HG03175 (cell line): Measurements from ENCODE around the gene CD37.
"Not testable (repeated sequence)": the region's sequence is repeated elsewhere in the genome, so short reads cannot be mapped to it uniquely, and the experiment has no call there.

Experiments
- ATAC-seq: cut with Tn5 transposase; IDR thresholded peaks from one replicate; pipeline ENCODE4 v1.9.1; 2021; ENCODE audit warnings: mild to moderate bottlenecking, moderate library complexity; ENCODE audit not compliant: unreplicated experiment

The CD37 gene

GRCh38 chr19:49327878-49328544 is 7.2 kb upstream of the CD37 start:
- no peak for ATAC-seq

DNA sequence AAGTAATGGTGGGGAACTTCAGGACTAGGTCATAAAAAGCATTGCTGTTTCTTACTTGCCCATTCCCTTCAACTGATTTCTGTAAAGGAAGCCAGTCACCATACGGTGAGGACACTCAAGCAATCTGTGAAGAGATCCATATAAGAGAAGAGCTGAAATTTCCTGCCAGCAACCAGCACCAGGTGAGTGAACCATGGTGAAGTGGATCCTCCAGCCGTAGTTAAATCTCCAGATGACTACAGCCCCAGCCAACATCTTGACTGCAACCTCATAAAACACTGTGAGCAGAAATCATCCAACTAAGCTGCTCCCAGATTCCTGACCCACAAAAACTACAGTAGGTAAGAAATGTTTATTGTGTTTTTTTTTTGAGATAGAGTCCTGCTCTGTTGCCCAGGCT is 6.5 kb upstream of the CD37 start:
- no peak for ATAC-seq

DNA sequence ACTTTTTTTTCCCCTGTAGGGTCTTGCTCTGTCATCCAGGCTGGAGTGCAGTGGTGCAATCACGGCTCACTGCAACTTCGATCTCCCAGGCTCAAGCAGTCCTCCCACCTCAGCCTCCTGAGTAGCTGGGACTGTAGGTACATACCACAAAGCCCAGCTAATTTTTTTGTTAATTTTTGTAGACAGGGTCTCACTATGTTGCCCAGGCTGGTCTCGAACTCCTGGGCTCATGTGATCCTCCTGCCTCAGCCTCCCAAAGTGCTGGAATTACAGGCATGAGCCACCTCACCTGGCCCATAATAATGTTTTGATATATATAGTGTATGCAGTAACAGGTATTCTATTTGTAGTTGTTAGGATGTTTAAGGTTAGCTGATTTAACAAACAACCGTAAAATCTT is 4.0 kb upstream of the CD37 start:
- not testable (repeated sequence) for ATAC-seq

- ATAC-seq, result peak; percentile 45
Measured at GRCh38 chr19:49331616-49332055, 3.6 kb upstream of the CD37 start.

DNA sequence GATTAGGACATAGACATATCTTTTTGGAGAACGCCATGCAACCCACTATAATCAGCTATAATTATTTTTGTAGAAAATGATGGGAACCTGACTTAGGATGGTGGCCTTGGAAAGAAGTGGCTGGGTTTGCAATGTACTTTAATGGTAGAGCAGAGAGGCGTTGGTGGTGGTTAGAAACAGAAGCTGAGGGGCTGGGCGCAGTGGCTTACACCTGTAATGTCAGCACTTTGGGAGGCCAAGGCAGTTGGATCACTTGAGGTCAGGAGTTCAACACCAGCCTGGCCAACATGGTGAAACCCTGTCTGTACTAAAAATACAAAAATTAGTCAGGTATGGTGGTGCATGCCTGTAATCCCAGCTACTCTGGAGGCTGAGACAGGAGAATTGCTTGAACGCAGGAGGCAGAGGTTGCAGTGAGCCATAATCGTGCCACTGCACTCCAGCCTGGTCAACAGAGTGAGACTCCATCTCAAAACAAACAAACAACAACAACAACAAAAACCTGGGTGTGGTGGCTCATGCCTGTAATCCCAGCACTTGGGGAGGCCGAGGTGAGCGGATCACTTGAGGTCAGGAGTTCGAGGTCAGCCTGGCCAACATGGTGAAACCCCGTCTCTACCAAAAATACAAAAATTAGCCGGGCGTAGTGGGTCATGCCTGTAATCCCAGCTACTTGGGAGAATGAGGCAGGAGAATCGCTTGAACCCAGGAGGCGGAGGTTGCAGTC is 2.4 kb upstream of the CD37 start:
- not testable (repeated sequence) for ATAC-seq

DNA sequence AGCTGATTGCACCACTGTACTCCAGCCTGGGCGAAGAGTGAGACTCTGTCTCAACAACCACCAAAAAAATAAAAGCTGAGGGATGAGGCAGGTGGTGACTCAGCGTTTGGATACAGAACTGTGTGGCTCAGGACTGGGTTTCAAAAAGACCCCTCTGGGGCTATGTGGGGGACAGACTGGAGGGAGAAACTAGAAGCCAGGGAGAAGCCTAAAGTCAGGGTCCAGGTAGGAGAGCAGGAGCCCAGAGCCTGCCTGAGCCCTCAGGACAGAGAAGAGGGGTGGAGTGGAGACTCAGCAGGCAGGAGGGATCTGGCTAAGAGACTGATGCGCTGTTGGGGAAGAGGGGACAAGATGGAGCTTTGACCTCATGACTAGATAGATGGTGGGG is 1.8 kb upstream of the CD37 start:
- no peak for ATAC-seq

- ATAC-seq, result peak; percentile 50
Measured at GRCh38 chr19:49333811-49334288, 1.4 kb upstream of the CD37 start.

GRCh38 chr19:49335784-49336481 is 727 bp downstream of the CD37 start:
- ATAC-seq, result no peak

DNA sequence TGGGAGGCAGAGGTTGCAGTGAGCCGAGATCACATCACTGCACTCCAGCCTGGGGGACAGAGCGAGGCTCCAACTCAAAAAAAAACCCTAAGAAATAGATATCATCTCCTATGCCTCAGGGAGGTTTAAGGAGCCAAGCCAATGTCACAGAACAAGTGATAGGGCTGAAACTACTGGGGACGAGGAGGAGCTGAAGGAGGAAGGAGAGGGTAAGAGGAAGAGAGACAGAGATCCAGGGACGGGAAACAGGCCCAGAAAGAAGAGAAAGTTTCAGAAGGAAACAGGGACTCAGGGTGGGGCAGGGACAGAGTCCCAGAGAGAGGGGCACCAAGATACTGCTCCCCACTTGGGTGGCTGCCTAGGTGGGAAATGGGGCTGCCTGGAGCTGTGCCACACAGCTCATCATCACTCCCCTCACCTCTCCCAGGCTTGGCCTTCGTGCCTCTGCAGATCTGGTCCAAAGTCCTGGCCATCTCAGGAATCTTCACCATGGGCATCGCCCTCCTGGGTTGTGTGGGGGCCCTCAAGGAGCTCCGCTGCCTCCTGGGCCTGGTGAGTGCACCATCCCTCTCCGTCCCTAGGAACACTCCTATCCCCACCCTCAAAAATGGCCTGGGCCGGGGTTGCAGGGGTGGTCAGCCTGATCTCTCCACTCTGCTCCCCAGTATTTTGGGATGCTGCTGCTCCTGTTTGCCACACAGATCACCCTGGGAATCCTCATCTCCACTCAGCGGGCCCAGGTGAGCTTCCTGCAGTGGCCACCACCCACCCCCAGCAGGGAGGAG is 1.5 kb downstream of the CD37 start:
- ATAC-seq, result no peak

DNA sequence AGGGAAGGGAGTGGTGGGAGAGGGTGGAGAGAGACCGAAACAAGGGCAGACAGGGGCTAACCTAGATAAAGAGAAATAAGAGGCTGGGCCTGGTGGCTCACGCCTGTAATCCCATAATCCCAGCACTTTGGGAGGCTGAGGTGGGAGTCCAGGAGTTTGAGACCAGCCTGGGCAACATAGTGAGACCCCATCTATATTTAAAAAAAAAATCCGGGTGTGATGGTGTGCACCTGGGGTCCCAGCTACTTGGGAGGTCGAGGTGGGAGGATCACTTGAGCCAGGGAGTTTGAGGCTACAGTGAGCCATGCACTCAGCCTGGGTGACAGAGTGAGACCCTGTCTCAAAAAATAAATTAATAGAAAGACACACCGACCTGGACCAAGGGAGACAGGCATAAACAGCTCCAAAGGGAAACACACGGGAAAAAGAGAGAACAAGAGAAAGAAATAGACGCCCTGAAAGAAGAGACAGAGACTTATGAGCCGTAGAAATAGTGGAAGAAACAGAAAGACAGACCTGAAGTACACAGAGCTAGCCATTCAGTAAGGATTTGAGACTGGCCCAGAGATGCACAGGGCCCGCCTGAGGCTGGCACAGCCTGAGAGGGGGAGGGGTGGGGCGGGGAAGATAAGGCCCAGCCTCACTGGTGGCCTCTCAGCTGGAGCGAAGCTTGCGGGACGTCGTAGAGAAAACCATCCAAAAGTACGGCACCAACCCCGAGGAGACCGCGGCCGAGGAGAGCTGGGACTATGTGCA is 2.2 kb downstream of the CD37 start:
- no peak for ATAC-seq

DNA sequence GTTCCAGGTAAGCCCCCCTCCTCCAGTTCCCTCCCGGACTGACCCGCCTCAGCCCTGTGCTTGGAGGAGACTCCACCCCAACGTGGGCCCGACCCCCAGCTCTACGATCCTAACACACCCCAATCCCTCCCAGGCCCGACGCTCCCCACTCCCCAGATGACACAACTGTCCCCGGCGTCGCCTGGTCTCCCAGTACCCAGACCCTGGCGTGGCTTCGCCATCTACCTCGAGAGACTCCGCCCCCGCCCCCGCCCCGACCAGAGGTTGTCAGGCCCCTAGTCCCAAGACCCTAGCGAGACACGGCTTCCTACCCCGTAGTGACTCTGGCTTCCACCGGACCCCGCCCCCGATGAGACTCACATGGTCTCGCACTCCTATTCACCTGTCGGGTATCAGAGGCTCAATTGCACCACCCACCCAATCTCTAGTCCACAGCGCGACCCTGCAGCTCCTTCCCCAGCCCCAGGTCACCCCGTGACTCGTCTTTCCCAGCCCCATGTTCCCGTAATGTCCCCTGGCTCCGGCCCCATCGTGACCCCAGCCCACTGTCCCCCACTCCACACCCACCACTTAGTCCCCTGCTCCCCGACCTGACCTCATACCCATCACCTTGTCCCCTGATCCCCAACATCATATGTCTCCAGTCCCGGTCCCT is 2.9 kb downstream of the CD37 start:
- no peak for ATAC-seq

GRCh38 chr19:49338691-49339300 is 3.6 kb downstream of the CD37 start:
- no peak for ATAC-seq

DNA sequence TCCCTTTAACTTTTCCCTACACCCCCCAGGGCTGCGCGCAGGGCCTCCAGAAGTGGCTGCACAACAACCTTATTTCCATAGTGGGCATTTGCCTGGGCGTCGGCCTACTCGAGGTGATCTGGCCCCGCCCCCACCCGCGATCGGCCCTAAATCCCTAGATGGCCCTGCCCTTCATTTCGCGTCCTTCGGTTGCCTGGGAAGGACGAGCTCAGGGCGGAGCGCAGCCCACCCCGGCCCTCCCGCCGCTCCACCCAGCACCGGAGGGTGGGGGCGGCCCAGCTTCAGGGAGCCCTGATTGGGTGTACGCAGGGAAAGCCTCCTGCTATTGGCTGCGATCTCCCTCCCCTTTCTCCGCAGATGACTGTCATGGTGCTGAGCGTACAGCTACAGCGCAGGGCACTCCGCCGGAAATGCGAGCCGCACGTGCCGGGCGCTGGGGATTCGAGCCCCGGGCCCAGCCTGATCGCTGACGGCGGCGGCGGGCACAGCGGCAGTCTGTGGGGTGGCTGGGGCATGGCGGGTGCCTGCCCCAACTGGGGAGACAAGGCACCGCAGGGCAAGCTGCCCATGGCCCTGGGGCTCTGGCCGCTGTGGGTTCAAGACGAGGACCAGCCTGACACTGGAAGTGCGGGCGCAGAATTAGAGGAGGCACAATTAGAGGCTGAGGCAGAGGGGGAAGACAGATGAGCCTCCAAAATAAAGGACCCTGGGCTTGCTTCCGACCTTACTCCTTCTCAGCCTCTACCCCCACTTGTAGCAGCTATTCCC is 4.3 kb downstream of the CD37 start:
- no peak for ATAC-seq

DNA sequence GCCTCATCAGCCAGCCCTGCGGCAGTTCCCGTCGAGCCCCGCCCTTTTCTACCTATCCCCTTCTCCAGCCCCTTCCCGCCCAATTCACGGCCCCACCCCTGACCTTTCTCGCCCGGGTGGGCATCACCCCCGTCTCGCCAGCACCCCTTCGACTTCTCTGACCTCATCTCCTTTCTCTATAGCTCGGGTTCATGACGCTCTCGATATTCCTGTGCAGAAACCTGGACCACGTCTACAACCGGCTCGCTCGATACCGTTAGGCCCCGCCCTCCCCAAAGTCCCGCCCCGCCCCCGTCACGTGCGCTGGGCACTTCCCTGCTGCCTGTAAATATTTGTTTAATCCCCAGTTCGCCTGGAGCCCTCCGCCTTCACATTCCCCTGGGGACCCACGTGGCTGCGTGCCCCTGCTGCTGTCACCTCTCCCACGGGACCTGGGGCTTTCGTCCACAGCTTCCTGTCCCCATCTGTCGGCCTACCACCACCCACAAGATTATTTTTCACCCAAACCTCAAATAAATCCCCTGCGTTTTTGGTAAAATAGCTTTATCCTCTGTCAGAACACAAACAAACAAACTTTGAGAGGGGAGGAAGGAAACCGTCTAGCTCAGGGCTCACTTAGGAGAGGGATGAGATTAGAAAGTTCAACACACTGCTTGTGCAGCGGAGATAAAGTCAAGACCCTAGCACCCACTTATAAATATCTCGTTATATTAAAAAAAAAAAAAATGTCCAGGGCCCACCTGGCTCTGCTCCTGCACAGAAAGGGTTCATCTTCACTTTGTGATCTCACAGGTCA is 5.1 kb downstream of the CD37 start:
- peak; percentile 76 for ATAC-seq

GRCh38 chr19:49340865-49341718 is 5.9 kb downstream of the CD37 start:
- ATAC-seq, result no peak

- no peak for ATAC-seq
Measured at GRCh38 chr19:49342291-49342721, 7.1 kb downstream of the CD37 start.

DNA sequence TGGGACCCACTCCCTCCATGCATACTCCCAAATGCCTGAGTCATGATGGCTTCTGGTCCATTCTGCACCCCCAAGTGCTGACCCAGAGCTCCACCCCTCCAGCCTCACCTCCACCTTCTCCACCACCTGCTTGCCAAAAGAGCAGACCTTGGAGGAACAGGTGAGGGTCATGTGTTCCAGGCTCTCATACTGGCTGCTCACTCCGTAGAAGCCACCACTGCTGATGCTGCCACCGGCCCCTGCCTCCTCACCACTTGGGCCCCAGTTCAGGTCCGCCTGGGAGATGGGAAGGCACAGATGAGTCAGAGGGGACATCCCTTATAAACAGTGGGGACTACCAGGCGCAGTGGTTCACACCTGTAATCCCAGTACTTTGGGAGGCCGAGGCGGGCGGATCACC is 7.9 kb downstream of the CD37 start:
- no peak for ATAC-seq
